Measurements from ENCODE around the gene CSF2. TPM values are rescaled to one million over a fixed set of nuclear protein-coding genes. Genes with fewer than 3 reads are reported as not detected.
"Not testable (repeated sequence)": the region's sequence is repeated elsewhere in the genome, so short reads cannot be mapped to it uniquely, and the experiment has no call there.

The CSF2 gene
- total RNA-seq, 4 donors from 2014 or later, result not detected

DNA sequence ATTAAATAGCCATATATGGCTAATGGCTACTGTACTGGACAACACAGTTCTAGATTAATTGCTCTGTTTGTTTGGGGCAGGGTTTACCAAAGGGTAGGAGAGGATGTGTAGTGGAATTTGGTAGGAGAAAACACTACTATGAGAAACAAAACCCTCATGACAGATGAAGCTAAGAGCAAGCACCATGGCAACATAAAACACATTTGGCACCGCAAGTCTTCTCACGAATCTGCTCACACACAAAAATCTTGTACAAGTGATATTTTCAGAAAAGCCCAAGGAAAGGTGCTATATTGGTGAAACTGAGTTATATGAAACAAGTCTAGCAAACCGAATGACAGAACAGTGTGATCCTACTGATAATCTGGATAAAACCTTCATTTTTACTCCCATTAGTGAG lies 38.5 kb downstream of the CSF2 start:
- H3K27ac ChIP-seq (replicated peaks in 1 of 4), result no peak overlapping the region
- no peak overlapping the region for H3K4me3 ChIP-seq
- intact Hi-C loops (cut with DNase I), result no loop called here
- no peaks in the 10 kb centered on the region for H3K27me3 ChIP-seq
- 90% methylated on average over 3 of the region's 3 CpGs for WGBS
- H3K36me3 ChIP-seq, result no peaks in the 10 kb centered on the region
- no peak for DNase-seq (ENCODE audit: extremely low spot score)
- H3K4me1 ChIP-seq, result no peaks in the 10 kb centered on the region
- TF ChIP-seq, protein P1, sequence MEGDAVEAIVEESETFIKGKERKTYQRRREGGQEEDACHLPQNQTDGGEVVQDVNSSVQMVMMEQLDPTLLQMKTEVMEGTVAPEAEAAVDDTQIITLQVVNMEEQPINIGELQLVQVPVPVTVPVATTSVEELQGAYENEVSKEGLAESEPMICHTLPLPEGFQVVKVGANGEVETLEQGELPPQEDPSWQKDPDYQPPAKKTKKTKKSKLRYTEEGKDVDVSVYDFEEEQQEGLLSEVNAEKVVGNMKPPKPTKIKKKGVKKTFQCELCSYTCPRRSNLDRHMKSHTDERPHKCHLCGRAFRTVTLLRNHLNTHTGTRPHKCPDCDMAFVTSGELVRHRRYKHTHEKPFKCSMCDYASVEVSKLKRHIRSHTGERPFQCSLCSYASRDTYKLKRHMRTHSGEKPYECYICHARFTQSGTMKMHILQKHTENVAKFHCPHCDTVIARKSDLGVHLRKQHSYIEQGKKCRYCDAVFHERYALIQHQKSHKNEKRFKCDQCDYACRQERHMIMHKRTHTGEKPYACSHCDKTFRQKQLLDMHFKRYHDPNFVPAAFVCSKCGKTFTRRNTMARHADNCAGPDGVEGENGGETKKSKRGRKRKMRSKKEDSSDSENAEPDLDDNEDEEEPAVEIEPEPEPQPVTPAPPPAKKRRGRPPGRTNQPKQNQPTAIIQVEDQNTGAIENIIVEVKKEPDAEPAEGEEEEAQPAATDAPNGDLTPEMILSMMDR (IDR thresholded peaks at IDR 0.05), result no peak
- no peak for TF ChIP-seq POLR2AphosphoS5 (IDR thresholded peaks at IDR 0.05)
- no peak for TF ChIP-seq EP300 (IDR thresholded peaks at IDR 0.05)
- TF ChIP-seq POLR2A (IDR thresholded peaks at IDR 0.05; ENCODE audit: low read depth), result no peak
- peaks cover 0 to 12% (median 2%) of the 10 kb centered on the region in 4 donors for H3K9me3 ChIP-seq

DNA sequence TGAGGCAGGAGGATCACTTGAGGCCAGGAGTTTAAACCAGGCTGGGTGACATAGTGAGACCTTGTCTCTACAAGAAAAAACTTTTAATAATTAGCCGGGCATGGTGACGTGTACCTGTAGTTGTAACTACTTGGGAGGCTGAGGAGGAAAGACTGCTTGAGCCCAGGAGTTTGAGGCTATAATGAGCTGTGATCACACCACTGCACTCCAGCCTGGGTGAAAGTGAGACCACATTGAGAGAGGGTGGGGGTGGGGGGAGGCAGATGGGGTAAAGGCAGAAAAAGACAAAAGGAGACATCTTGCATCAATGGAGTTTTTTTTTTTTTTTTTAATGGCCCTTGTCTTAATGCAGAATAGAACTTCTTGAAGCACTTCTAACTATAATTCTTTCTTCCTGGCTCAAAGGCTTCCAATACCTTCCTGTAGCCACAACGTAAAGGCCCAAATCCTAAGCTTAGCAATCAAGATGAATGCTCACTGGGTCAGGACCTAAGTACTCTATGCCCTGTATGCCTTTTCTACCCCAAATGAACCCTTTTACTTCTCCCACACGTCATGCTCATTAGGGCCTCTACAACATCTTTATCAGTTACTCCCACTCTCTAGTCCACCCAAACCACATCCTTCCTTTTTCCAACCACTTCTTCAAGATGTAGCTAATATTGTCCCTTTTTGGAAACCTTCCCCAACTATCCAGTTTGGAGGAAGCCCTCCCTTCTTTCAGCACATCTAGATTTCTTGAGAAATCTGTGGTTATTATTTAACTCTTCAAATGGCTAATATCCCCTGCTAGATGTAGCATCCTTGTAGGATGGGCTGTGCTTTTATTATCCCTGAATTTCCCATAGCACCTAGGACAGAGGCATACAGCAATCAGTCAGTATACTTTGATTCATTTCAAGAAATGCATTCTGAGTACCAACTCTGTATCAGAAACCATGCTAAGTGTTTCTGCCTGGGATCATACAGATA lies 40.8 kb downstream of the CSF2 start:
- Histone ChIP-seq H3K27ac (replicated peaks in 1 of 4) (no peak overlapping the region), H3K27me3 (no peaks in the 10 kb centered on the region), H3K4me1 (no peaks in the 10 kb centered on the region), H3K9me3 (peaks cover 0 to 12% (median 2%) of the 10 kb centered on the region in 4 donors), H3K4me3 (no peak overlapping the region), H3K36me3 (no peaks in the 10 kb centered on the region)
- 74% methylated on average over 4 of the region's 4 CpGs for WGBS
- TF ChIP-seq POLR2A (IDR thresholded peaks at IDR 0.05; ENCODE audit: low read depth), result no peak
- TF ChIP-seq EP300 (IDR thresholded peaks at IDR 0.05), result no peak
- TF ChIP-seq POLR2AphosphoS5 (IDR thresholded peaks at IDR 0.05), result no peak
- TF ChIP-seq, protein P1 (IDR thresholded peaks at IDR 0.05), result no peak
- DNase-seq (ENCODE audit: extremely low spot score), result no peak
- intact Hi-C loops (cut with DNase I), result no loop called here

DNA sequence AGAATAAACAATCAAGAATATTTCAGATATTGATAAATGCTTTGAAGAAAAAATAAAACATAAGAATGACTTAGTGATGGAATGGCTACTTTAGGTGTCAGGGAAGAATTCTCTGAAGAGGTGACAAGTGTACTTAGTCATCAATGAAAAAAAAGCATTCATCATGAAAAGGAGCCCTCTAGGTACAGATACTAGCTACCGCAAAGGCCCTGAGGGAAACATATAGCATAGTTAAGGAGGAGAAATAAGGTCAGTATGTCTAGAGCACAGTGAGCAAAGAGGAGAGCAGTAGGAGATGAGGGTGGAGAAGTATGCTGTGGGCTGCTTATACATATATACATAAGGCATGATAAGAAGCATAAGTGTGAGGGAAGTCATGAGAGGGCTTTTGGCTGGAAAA lies 41.8 kb downstream of the CSF2 start:
- WGBS, result 85% methylated on average over 1 of the region's 1 CpG
- no peak overlapping the region for H3K27ac ChIP-seq (replicated peaks in 1 of 4)

DNA sequence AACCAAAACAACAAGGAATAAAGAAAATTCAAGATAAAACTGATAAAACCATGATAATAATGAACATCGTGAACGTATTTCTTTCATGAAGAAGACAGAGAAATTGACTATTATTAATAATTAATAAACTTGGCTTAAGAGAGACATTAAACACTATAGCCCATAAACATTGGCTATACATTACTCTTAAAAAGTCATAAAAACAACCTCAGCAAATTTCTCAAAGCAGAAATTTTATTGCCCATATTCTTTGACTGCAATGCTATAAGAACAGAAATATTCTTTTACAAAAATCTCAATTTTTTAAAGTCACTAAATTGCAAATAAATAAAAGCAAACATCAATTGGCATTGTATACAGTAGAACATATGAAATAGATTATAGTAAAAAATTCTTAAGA lies 42.5 kb downstream of the CSF2 start:
- 95% methylated on average over 2 of the region's 2 CpGs for WGBS
- peaks cover 0 to 12% (median 2%) of the 10 kb centered on the region in 4 donors for H3K9me3 ChIP-seq
- no peak for DNase-seq (ENCODE audit: extremely low spot score)
- TF ChIP-seq, protein P1 (IDR thresholded peaks at IDR 0.05), result no peak
- no peak for TF ChIP-seq EP300 (IDR thresholded peaks at IDR 0.05)
- no peak for TF ChIP-seq POLR2A (IDR thresholded peaks at IDR 0.05; ENCODE audit: low read depth)
- TF ChIP-seq POLR2AphosphoS5 (IDR thresholded peaks at IDR 0.05), result no peak
- no peak overlapping the region for H3K27ac ChIP-seq (replicated peaks in 1 of 4)
- no peaks in the 10 kb centered on the region for H3K27me3 ChIP-seq
- H3K36me3 ChIP-seq, result no peaks in the 10 kb centered on the region
- intact Hi-C loops (cut with DNase I), result no loop called here
- no peaks in the 10 kb centered on the region for H3K4me1 ChIP-seq
- no peak overlapping the region for H3K4me3 ChIP-seq

More for the DNA sequence above, 41.8 kb downstream of the CSF2 start:
- H3K36me3 ChIP-seq, result no peaks in the 10 kb centered on the region
- H3K4me1 ChIP-seq, result no peaks in the 10 kb centered on the region
- intact Hi-C loops (cut with DNase I), result no loop called here
- no peaks in the 10 kb centered on the region for H3K27me3 ChIP-seq
- H3K4me3 ChIP-seq, result no peak overlapping the region
- no peak for DNase-seq (ENCODE audit: extremely low spot score)
- peaks cover 0 to 12% (median 2%) of the 10 kb centered on the region in 4 donors for H3K9me3 ChIP-seq
- TF ChIP-seq POLR2A (IDR thresholded peaks at IDR 0.05; ENCODE audit: low read depth) (no peak), POLR2AphosphoS5 (IDR thresholded peaks at IDR 0.05) (no peak), EP300 (IDR thresholded peaks at IDR 0.05) (no peak)
- TF ChIP-seq, protein P1 (IDR thresholded peaks at IDR 0.05), result no peak

DNA sequence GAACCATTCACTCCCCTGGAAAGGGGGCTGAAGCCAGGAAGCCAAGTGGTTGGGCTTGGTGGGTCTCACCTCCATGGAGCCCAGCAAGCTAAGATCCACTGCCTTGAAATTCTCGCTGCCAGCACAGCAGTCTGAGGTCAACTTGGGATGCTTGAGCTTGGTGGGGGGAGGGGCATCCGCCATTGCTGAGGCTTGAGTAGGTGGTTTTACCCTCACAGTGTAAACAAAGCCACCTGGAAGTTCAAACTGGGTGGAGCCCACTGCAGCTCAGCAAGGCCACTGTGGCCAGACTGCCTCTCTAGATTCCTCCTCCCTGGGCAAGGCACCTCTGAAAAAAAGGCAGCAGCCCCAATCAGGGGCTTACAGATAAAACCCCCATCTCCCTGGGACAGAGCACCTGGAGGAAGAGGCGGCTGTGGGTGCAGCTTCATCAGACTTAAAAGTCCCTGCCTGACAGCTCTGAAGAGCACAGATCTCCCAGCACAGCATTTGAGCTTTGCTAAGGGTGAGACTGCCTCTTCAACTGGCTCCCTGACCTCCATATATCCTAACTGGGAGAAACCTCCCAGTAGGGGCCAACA lies 43.4 kb downstream of the CSF2 start:
- H3K36me3 ChIP-seq, result not testable (repeated sequence)

DNA sequence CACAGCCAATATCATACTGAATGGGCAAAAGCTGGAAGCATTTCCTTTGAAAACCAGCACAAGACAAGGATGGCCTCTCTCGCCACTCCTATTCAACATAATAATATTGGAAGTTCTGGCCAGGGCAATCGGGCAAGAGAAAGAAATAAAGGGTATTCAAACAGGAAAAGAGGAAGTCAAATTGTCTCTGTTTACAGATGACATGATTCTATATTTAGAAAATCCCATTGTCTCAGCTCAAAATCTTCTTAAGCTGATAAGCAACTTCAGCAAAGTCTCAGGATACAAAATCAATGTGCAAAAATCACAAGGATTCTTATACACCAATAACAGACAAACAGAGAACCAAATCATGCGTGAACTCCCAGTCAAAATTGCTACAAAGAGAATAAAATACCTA lies 47.1 kb downstream of the CSF2 start:
- H3K27me3 ChIP-seq; H3K4me3 ChIP-seq; H3K4me1 ChIP-seq; H3K36me3 ChIP-seq; intact Hi-C loops (cut with DNase I); DNase-seq (ENCODE audit: extremely low spot score); H3K9me3 ChIP-seq; H3K27ac ChIP-seq (replicated peaks in 1 of 4): not testable (repeated sequence)
- 78% methylated on average over 3 of the region's 3 CpGs for WGBS

More for the DNA sequence above, 43.4 kb downstream of the CSF2 start:
- H3K27me3 ChIP-seq; H3K4me3 ChIP-seq; H3K27ac ChIP-seq (replicated peaks in 1 of 4); DNase-seq (ENCODE audit: extremely low spot score); intact Hi-C loops (cut with DNase I); H3K4me1 ChIP-seq: not testable (repeated sequence)
- 72% methylated on average over 3 of the region's 3 CpGs for WGBS
- H3K9me3 ChIP-seq, result peaks cover 0 to 12% (median 2%) of the 10 kb centered on the region in 4 donors

DNA sequence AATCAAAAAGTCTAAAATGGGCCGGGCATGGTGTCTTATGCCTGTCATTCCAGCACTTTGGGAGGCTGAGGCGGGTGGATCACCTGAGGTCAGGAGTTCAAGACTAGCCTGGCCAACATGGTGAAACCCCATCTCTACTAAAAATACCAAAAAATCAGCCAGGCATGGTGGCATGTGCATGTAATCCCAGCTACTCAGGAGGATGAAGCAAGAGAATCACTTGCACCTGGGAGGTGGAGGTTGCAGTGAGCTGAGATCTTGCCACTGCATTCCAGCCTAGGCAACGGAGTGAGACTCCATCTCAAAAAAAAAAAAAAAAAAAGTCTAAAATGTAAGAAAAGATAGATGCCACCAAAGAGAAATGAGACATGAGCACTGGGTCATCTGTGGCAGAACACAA lies 49.4 kb downstream of the CSF2 start:
- H3K27ac ChIP-seq (replicated peaks in 1 of 4); H3K4me3 ChIP-seq; H3K9me3 ChIP-seq; H3K4me1 ChIP-seq; intact Hi-C loops (cut with DNase I); H3K36me3 ChIP-seq; DNase-seq (ENCODE audit: extremely low spot score); H3K27me3 ChIP-seq: not testable (repeated sequence)
- WGBS, result 85% methylated on average over 3 of the region's 3 CpGs

Measured in esophagus muscularis mucosa (tissue), 4 donors.